Left cardiac atrium (tissue), 4 donors: ENCODE data around the gene SUGCT. TPM values are rescaled to one million over a fixed set of nuclear protein-coding genes. Genes with fewer than 3 reads are reported as not detected.
A peak's percentile ranks its signal among the peaks of the same experiment; 100 is the strongest.
"Not testable (repeated sequence)": the region's sequence is repeated elsewhere in the genome, so short reads cannot be mapped to it uniquely, and the experiment has no call there.

ENCODE experiments used
- ATAC-seq, 2 donors: fragments of 200-7000 bp; cut with Tn5 transposase; one replicate each; pipeline ENCODE4 v1.9.1; 2020; ENCODE audit warnings: mild to moderate bottlenecking in 2 of 2, moderate library complexity in 2 of 2
- DNase-seq: peaks from one replicate; pipeline ENCODE4 v3.0.0-alpha.2; 2020
- intact Hi-C, 2 donors: fragments of 100-400 bp; cut with DNase I; formaldehyde crosslinking; loops; one replicate each; pipeline versions ENCODE4 v1.14.1 to v1.15.1; 2022 to 2023
- total RNA-seq, 2 donors: library from RNA; stranded (reverse); fragmentation: NEBNext Ultra II Directional; extraction: Animal tissue kit (Norgen Biotek cat#: 25700); gene quantifications; one replicate each; pipeline ENCODE4 v1.2.1, GENCODE V29; 2021
- donor health status: DM: no; HTN: yes; CAD: no.
- donor health status: DM: no; HTN: yes; CAD: no; lungs with severe emphysema.
- donor health status: DM: yes; HTN: yes; CAD: no.
- donor health status: Dilated cardiomyopathy.

SUGCT gene
- total RNA-seq, 2 donors from 2014 or later: 4.1 to 4.4 TPM

- ATAC-seq (peak; percentile 70 to 80), DNase-seq (no peak)
- intact Hi-C loops: loop anchor here in 1 of 2 donors (5.0 kb wide), 1 partner anchor 236 kb away; no protein-coding TSS in a partner anchor
Measured at GRCh38 chr7:40133561-40134427, 1.0 kb upstream of the SUGCT start.

- intact Hi-C loops: no loop called here
- ATAC-seq: no peak
- DNase-seq: no peak
Measured at GRCh38 chr7:40135317-40135610, 459 bp downstream of the SUGCT start.

- DNase-seq (no peak), ATAC-seq (no peak)
- intact Hi-C loops: no loop called here
Measured at GRCh38 chr7:40137563-40137962, 2.8 kb downstream of the SUGCT start.

GRCh38 chr7:40138973-40139372, 4.2 kb downstream of the SUGCT start:
- no peak for DNase-seq
- intact Hi-C loops: no loop called here
- ATAC-seq: no peak

GRCh38 chr7:40139891-40140290, 5.1 kb downstream of the SUGCT start:
- intact Hi-C loops, DNase-seq, ATAC-seq: not testable (repeated sequence)

- intact Hi-C loops, ATAC-seq, DNase-seq: not testable (repeated sequence)
Measured at GRCh38 chr7:40141916-40142315, 7.1 kb downstream of the SUGCT start.

- DNase-seq, ATAC-seq, intact Hi-C loops: not testable (repeated sequence)
Measured at GRCh38 chr7:40145596-40146130, 10.9 kb downstream of the SUGCT start.

- ATAC-seq (no peak), DNase-seq (no peak)
- intact Hi-C loops: no loop called here
Measured at GRCh38 chr7:40147371-40148246, 12.8 kb downstream of the SUGCT start.

- ATAC-seq, intact Hi-C loops, DNase-seq: not testable (repeated sequence)
Measured at GRCh38 chr7:40148247-40148580, 13.4 kb downstream of the SUGCT start.

GRCh38 chr7:40148671-40149070, 13.9 kb downstream of the SUGCT start:
- intact Hi-C loops: no loop called here
- no peak for DNase-seq
- no peak for ATAC-seq

GRCh38 chr7:40151504-40151903, 16.7 kb downstream of the SUGCT start:
- intact Hi-C loops: no loop called here
- ATAC-seq: no peak
- no peak for DNase-seq

GRCh38 chr7:40156988-40157387, 22.2 kb downstream of the SUGCT start:
- ATAC-seq (no peak), DNase-seq (no peak)
- intact Hi-C loops: no loop called here

GRCh38 chr7:40162516-40162915, 27.7 kb downstream of the SUGCT start:
- ATAC-seq (no peak), DNase-seq (no peak)
- intact Hi-C loops: no loop called here

GRCh38 chr7:40165216-40165615, 30.4 kb downstream of the SUGCT start:
- DNase-seq (no peak), ATAC-seq (no peak)
- intact Hi-C loops: no loop called here

- intact Hi-C loops: no loop called here
- ATAC-seq (no peak), DNase-seq (no peak)
Measured at GRCh38 chr7:40167291-40167690, 32.5 kb downstream of the SUGCT start.

- ATAC-seq, intact Hi-C loops, DNase-seq: not testable (repeated sequence)
Measured at GRCh38 chr7:40168266-40168665, 33.5 kb downstream of the SUGCT start.

GRCh38 chr7:40173121-40173520, 38.3 kb downstream of the SUGCT start:
- intact Hi-C loops, DNase-seq, ATAC-seq: not testable (repeated sequence)

- intact Hi-C loops, ATAC-seq, DNase-seq: not testable (repeated sequence)
Measured at GRCh38 chr7:40175256-40175655, 40.5 kb downstream of the SUGCT start.

- DNase-seq: no peak
- no peak for ATAC-seq
- intact Hi-C loops: no loop called here
Measured at GRCh38 chr7:40175725-40176510, 41.1 kb downstream of the SUGCT start.
